ENCODE measurements around the gene ACTC1. TPM values are rescaled to one million over a fixed set of nuclear protein-coding genes. Genes with fewer than 3 reads are reported as not detected.

ACTC1 gene
- total RNA-seq, 1 donor from 2014 or later, result 3.5 TPM

- TF ChIP-seq CTCF (IDR thresholded peaks at IDR 0.05; ENCODE audit: unreplicated experiment), result no peak
- no peak overlapping the region for H3K27ac Mint-ChIP-seq
- H3K9me3 Mint-ChIP-seq (ENCODE audit: low read depth), result no peaks in the 10 kb centered on the region
- DNase-seq (ENCODE audit: low spot score, unreplicated experiment), result no peak
- H3K36me3 Mint-ChIP-seq (ENCODE audit: insufficient read depth), result no peaks in the 10 kb centered on the region
- peaks cover 30% of the 10 kb centered on the region for H3K27me3 Mint-ChIP-seq
- H3K4me3 Mint-ChIP-seq (ENCODE audit: low read depth), result no peak overlapping the region
- no peaks in the 10 kb centered on the region for H3K4me1 Mint-ChIP-seq (ENCODE audit: low read depth)
These were observed 22.3 kb downstream of the ACTC1 start for GRCh38 chr15:34773013-34773412.

GRCh38 chr15:34772312-34772711 is 23.0 kb downstream of the ACTC1 start:
- no peak for TF ChIP-seq CTCF (IDR thresholded peaks at IDR 0.05; ENCODE audit: unreplicated experiment)
- Mint-ChIP-seq H3K36me3 (ENCODE audit: insufficient read depth) (no peaks in the 10 kb centered on the region), H3K27ac (no peak overlapping the region), H3K4me1 (ENCODE audit: low read depth) (no peaks in the 10 kb centered on the region), H3K9me3 (ENCODE audit: low read depth) (no peaks in the 10 kb centered on the region), H3K4me3 (ENCODE audit: low read depth) (no peak overlapping the region), H3K27me3 (peaks cover 30% of the 10 kb centered on the region)
- DNase-seq (ENCODE audit: low spot score, unreplicated experiment), result no peak

GRCh38 chr15:34769711-34770110 is 25.6 kb downstream of the ACTC1 start:
- no peak for TF ChIP-seq CTCF (IDR thresholded peaks at IDR 0.05; ENCODE audit: unreplicated experiment)
- no peak for DNase-seq (ENCODE audit: low spot score, unreplicated experiment)
- H3K4me1 Mint-ChIP-seq (ENCODE audit: low read depth), result no peaks in the 10 kb centered on the region
- no peak overlapping the region for H3K4me3 Mint-ChIP-seq (ENCODE audit: low read depth)
- no peaks in the 10 kb centered on the region for H3K9me3 Mint-ChIP-seq (ENCODE audit: low read depth)
- H3K27me3 Mint-ChIP-seq, result peaks cover 27% of the 10 kb centered on the region
- H3K27ac Mint-ChIP-seq, result no peak overlapping the region
- no peaks in the 10 kb centered on the region for H3K36me3 Mint-ChIP-seq (ENCODE audit: insufficient read depth)

- Mint-ChIP-seq H3K27me3 (peaks cover 28% of the 10 kb centered on the region), H3K4me3 (ENCODE audit: low read depth) (no peak overlapping the region), H3K36me3 (ENCODE audit: insufficient read depth) (no peaks in the 10 kb centered on the region), H3K27ac (no peak overlapping the region), H3K9me3 (ENCODE audit: low read depth) (no peaks in the 10 kb centered on the region), H3K4me1 (ENCODE audit: low read depth) (no peaks in the 10 kb centered on the region)
- DNase-seq (ENCODE audit: low spot score, unreplicated experiment), result no peak
- no peak for TF ChIP-seq CTCF (IDR thresholded peaks at IDR 0.05; ENCODE audit: unreplicated experiment)
These were observed 26.8 kb downstream of the ACTC1 start for GRCh38 chr15:34768530-34768929.

GRCh38 chr15:34765741-34766140 is 29.6 kb downstream of the ACTC1 start:
- Mint-ChIP-seq H3K4me1 (ENCODE audit: low read depth) (no peaks in the 10 kb centered on the region), H3K36me3 (ENCODE audit: insufficient read depth) (no peaks in the 10 kb centered on the region), H3K27me3 (peaks cover 34% of the 10 kb centered on the region), H3K9me3 (ENCODE audit: low read depth) (no peaks in the 10 kb centered on the region), H3K27ac (no peak overlapping the region), H3K4me3 (ENCODE audit: low read depth) (no peak overlapping the region)
- DNase-seq (ENCODE audit: low spot score, unreplicated experiment), result no peak
- no peak for TF ChIP-seq CTCF (IDR thresholded peaks at IDR 0.05; ENCODE audit: unreplicated experiment)

Measured in progenitor cell of endocrine pancreas (in vitro differentiated cells).